Measurements from ENCODE around the gene KLHL29. TPM values are rescaled to one million over a fixed set of nuclear protein-coding genes. Genes with fewer than 3 reads are reported as not detected.

KLHL29 gene
- polyA plus RNA-seq, 1 of the 3 experiments (the other 2 are of a cell fraction) = 4.6 TPM

- Histone ChIP-seq H3K9me2 (no peaks in the 10 kb centered on the region), H3K9ac (no peak overlapping the region), H3K27ac (ENCODE audit: low read depth in 2 of 2, low read length in 1 of 2) (no peak overlapping the region), H3K36me3 (replicated peaks in 1 of 2; ENCODE audit: control insufficient read depth in 1 of 2, insufficient read depth in 2 of 2, low read length in 1 of 2) (peaks cover 0 to 4% of the 10 kb centered on the region in 2 experiments), H3F3A (replicated peaks; ENCODE audit: insufficient read depth) (no peaks in the 10 kb centered on the region), H3K4me1 (ENCODE audit: control insufficient read depth in 1 of 2, insufficient read depth in 2 of 2, low read depth in 1 of 2, low read length in 1 of 2) (peaks cover 0 to 23% of the 10 kb centered on the region in 2 experiments; a peak in 1 of 4 replicates), H3K79me2 (ENCODE audit: insufficient read depth) (no peaks in the 10 kb centered on the region), H3K4me2 (no peak overlapping the region), H4K20me1 (ENCODE audit: insufficient read depth) (no peaks in the 10 kb centered on the region), H2AFZ (ENCODE audit: low read depth) (no peak overlapping the region), H3K4me3 (ENCODE audit: low read depth in 2 of 2, low read length in 1 of 2) (no peak overlapping the region), H3K27me3 (ENCODE audit: insufficient read depth) (no peaks in the 10 kb centered on the region), H3K9me3 (no peaks in the 10 kb centered on the region)
- ChIA-PET POLR2A (no interaction called here), CTCF (interaction anchor here (1.1 kb wide), 1 partner anchor 8 kb away, joined by 3 read pairs; no protein-coding TSS in a partner anchor)
- no peak for DNase-seq
- TF ChIP-seq TAF1 (IDR thresholded peaks at IDR 0.05; ENCODE audit: borderline replicate concordance, low read depth, low read length) = no peak
- no peak for TF ChIP-seq POLR2AphosphoS5 (IDR thresholded peaks at IDR 0.05; ENCODE audit: low read depth, low read length)
- no peak for TF ChIP-seq RAD21 (IDR thresholded peaks at IDR 0.05; ENCODE audit: low read length)
- no peak for TF ChIP-seq REST (IDR thresholded peaks at IDR 0.05; ENCODE audit: low read depth, low read length)
- TF ChIP-seq RXRA (IDR thresholded peaks at IDR 0.05; ENCODE audit: borderline replicate concordance, low read depth) = no peak
- TF ChIP-seq MEF2A (IDR thresholded peaks at IDR 0.05; ENCODE audit: borderline replicate concordance, low read depth) = no peak
- no peak for TF ChIP-seq CHD2 (IDR thresholded peaks at IDR 0.05; ENCODE audit: low read length, partially characterized antibody)
- 88% methylated on average over 12 of the region's 15 CpGs for WGBS (ENCODE audit: low lambda C conversion rate)
Measured at GRCh38 chr2:23688486-23689130, 303.6 kb downstream of the KLHL29 start.

- Histone ChIP-seq H3K79me2 (ENCODE audit: insufficient read depth) (no peaks in the 10 kb centered on the region), H3F3A (replicated peaks; ENCODE audit: insufficient read depth) (no peaks in the 10 kb centered on the region), H3K36me3 (replicated peaks in 1 of 2; ENCODE audit: control insufficient read depth in 1 of 2, insufficient read depth in 2 of 2, low read length in 1 of 2) (peaks cover 0 to 6% of the 10 kb centered on the region in 2 experiments), H2AFZ (ENCODE audit: low read depth) (no peak overlapping the region), H3K9ac (no peak overlapping the region), H3K4me2 (no peak overlapping the region), H3K9me2 (no peaks in the 10 kb centered on the region), H3K4me3 (ENCODE audit: low read depth in 2 of 2, low read length in 1 of 2) (no peak overlapping the region), H3K4me1 (ENCODE audit: control insufficient read depth in 1 of 2, insufficient read depth in 2 of 2, low read depth in 1 of 2, low read length in 1 of 2) (peaks cover 0 to 23% of the 10 kb centered on the region in 2 experiments; a peak in 1 of 4 replicates), H3K27ac (ENCODE audit: low read depth in 2 of 2, low read length in 1 of 2) (no peak overlapping the region; a peak in 1 of 4 replicates), H3K9me3 (no peaks in the 10 kb centered on the region), H3K27me3 (ENCODE audit: insufficient read depth) (no peaks in the 10 kb centered on the region), H4K20me1 (ENCODE audit: insufficient read depth) (no peaks in the 10 kb centered on the region)
- POLR2A ChIA-PET = no interaction called here
- DNase-seq = no peak
- WGBS (ENCODE audit: low lambda C conversion rate) = 85% methylated on average over 10 of the region's 11 CpGs
- CTCF ChIA-PET = no interaction called here
- no peak for TF ChIP-seq FOXJ3 (CRISPR knock-in tag; IDR thresholded peaks at IDR 0.05)
- no peak for TF ChIP-seq JUND (IDR thresholded peaks at IDR 0.05)
- no peak for TF ChIP-seq RCOR1 (IDR thresholded peaks at IDR 0.05; ENCODE audit: low read length)
- no peak for TF ChIP-seq SIN3A (IDR thresholded peaks at IDR 0.05; ENCODE audit: borderline replicate concordance, low read depth, low read length)
- TF ChIP-seq TCF12 (IDR thresholded peaks at IDR 0.05) = no peak
- no peak for TF ChIP-seq MAX (IDR thresholded peaks at IDR 0.05; ENCODE audit: low read depth)
- no peak for TF ChIP-seq RXRA (IDR thresholded peaks at IDR 0.05; ENCODE audit: borderline replicate concordance, low read depth)
- TF ChIP-seq GABPA (IDR thresholded peaks at IDR 0.05; ENCODE audit: low read depth) = no peak
- no peak for TF ChIP-seq MEF2A (IDR thresholded peaks at IDR 0.05; ENCODE audit: borderline replicate concordance, low read depth)
Measured at GRCh38 chr2:23689131-23689700, 304.2 kb downstream of the KLHL29 start.

Measured in SK-N-SH (cell line).